ENCODE measurements around the gene PLK5.

- TF ChIP-seq POLR2A (IDR thresholded peaks at IDR 0.05; ENCODE audit: low read depth, low read length) = no peak
- TF ChIP-seq TAF1 (IDR thresholded peaks at IDR 0.05; ENCODE audit: borderline replicate concordance, low read depth, low read length) = no peak
Measured at GRCh38 chr19:1489463-1490310, 34.2 kb upstream of the PLK5 start.
